HCT116 (cell line): ENCODE results near the gene CAPZB. TPM values are rescaled to one million over a fixed set of nuclear protein-coding genes. Genes with fewer than 3 reads are reported as not detected.

Source experiments
- ATAC-seq: fragments of 200-7000 bp; cut with Tn5 transposase; 2 replicates; pipeline ENCODE4 v1.9.1; 2020; ENCODE audit warnings: mild to moderate bottlenecking, moderate library complexity
- BruUV-seq: library from RNA; stranded (reverse); fragments of 400-500 nt; replicated peaks from 2 replicates; lab custom pipeline; 2021; lab: Mats Ljungman, UMichigan
- CTCF ChIA-PET: fragments of 300-600 bp; sonication (Branson Sonifier 250); formaldehyde crosslinking; loops from one replicate; lab custom pipeline; 2021; ENCODE audit warnings: antibody characterized with exemption; lab: Charles Lee
- POLR2A ChIA-PET: fragments of 300-600, 350-600 bp; sonication (Branson Sonifier 250); formaldehyde crosslinking; loops from one replicate; lab custom pipeline; 2021; ENCODE audit warnings: antibody characterized with exemption; lab: Charles Lee
- RAD21 ChIA-PET, 2 experiments: fragments of 300-600 bp; sonication (Branson Sonifier 250); formaldehyde crosslinking; loops; one replicate each; lab custom pipeline; 2023; ENCODE audit warnings: low total read pairs in 2 of 2; ENCODE audit not compliant: uncharacterized antibody in 2 of 2, unreplicated experiment in 2 of 2, low non-redundant PET in 1 of 2; lab: Charles Lee
- DNase-seq: peaks from one replicate; pipeline ENCODE4 v3.0.0-alpha.2; 2010; ENCODE audit warnings: low read depth, low spot score
- H2AFZ ChIP-seq: fragments of 200-600 bp; shearing (Covaris generic), sonication (generic); 2 replicates; pipeline ENCODE4 v1.6.1; 2017; ENCODE audit warnings: low read depth, mixed run types, mixed read lengths, antibody characterized with exemption, low read length; ENCODE audit not compliant: poor library complexity, severe bottlenecking
- H3K27ac ChIP-seq: 2 replicates; pipeline ENCODE4 v1.5.1; 2012; ENCODE audit warnings: low read depth, low read length
- H3K27me3 ChIP-seq: fragments of 200-600 bp; sonication (generic); 2 replicates; pipeline ENCODE4 v1.6.1; 2016; ENCODE audit warnings: mixed run types, low read length, mixed read lengths; ENCODE audit not compliant: insufficient read depth
- H3K36me3 ChIP-seq, 2 experiments: fragments of 200-500 bp in 1 of 2; fragments of 200-600 bp in 1 of 2; sonication (Bioruptor generic) in 1 of 2; sonication (generic) in 1 of 2; 2 replicates each; pipeline versions ENCODE4 v1.5.1 to v1.6.1; 2014 to 2016; ENCODE audit warnings: low read length in 2 of 2, inconsistent platforms in 1 of 2, mixed read lengths in 1 of 2, mixed run types in 1 of 2; ENCODE audit not compliant: insufficient read depth in 2 of 2, control insufficient read depth in 1 of 2
- H3K4me1 ChIP-seq, 2 experiments: fragments of 200-600 bp in 1 of 2; sonication (generic) in 1 of 2; 2 replicates each; pipeline versions ENCODE4 v1.5.1 to v1.6.1; 2012 to 2017; ENCODE audit warnings: low read length in 2 of 2, inconsistent platforms in 1 of 2, mild to moderate bottlenecking in 1 of 2, mixed read lengths in 1 of 2, mixed run types in 1 of 2, moderate library complexity in 1 of 2; ENCODE audit not compliant: insufficient read depth in 2 of 2, control insufficient read depth in 1 of 2
- H3K4me2 ChIP-seq: fragments of 200-600 bp; sonication (generic); 2 replicates; pipeline ENCODE4 v1.6.1; 2017; ENCODE audit warnings: mixed run types, low read length, mixed read lengths
- H3K4me3 ChIP-seq, 2 experiments: fragments of 200-600 bp in 1 of 2; sonication (generic) in 1 of 2; replicated peaks in 1 of 2; 2 replicates each; pipeline ENCODE4 v1.5.1; 2011 to 2016; ENCODE audit warnings: low read length in 2 of 2, control low read depth in 1 of 2, low read depth in 1 of 2, mild to moderate bottlenecking in 1 of 2, mixed read lengths in 1 of 2, mixed run types in 1 of 2
- H3K79me2 ChIP-seq: fragments of 200-600 bp; sonication (generic); 2 replicates; pipeline ENCODE4 v1.6.1; 2017; ENCODE audit warnings: mild to moderate bottlenecking, mixed run types, low read length, moderate library complexity, mixed read lengths; ENCODE audit not compliant: insufficient read depth
- H3K9ac ChIP-seq: fragments of 200-600 bp; sonication (generic); 2 replicates; pipeline ENCODE4 v1.6.1; 2016; ENCODE audit warnings: low read length, mixed read lengths
- H3K9me2 ChIP-seq: fragments of 200-600 bp; sonication (generic), shearing (Covaris generic); 2 replicates; pipeline ENCODE4 v1.6.1; 2017; ENCODE audit warnings: mixed run types, mild to moderate bottlenecking, moderate library complexity; ENCODE audit not compliant: insufficient read depth
- H3K9me3 ChIP-seq, 2 experiments: fragments of 200-500 bp in 1 of 2; fragments of 200-600 bp in 1 of 2; sonication (Bioruptor generic) in 1 of 2; sonication (generic) in 1 of 2; 2 replicates each; pipeline ENCODE4 v1.6.1; 2014 to 2017; ENCODE audit warnings: low read length in 2 of 2, mixed read lengths in 2 of 2, inconsistent platforms in 1 of 2, low read depth in 1 of 2, mild to moderate bottlenecking in 1 of 2, mixed run types in 1 of 2, moderate library complexity in 1 of 2; ENCODE audit not compliant: control insufficient read depth in 1 of 2, insufficient read depth in 1 of 2
- H4K20me1 ChIP-seq: fragments of 200-600 bp; sonication (generic), shearing (Covaris generic); 2 replicates; pipeline ENCODE4 v1.6.1; 2017; ENCODE audit warnings: mixed run types, mild to moderate bottlenecking, moderate library complexity; ENCODE audit not compliant: insufficient read depth
- CEBPB ChIP-seq: IDR thresholded peaks from 2 replicates; pipeline ENCODE4 v1.6.1; 2012; ENCODE audit warnings: low read depth
- EGR1 ChIP-seq: IDR thresholded peaks from 2 replicates; pipeline ENCODE4 v1.6.1; 2012; ENCODE audit warnings: low read depth
- ELF1 ChIP-seq: IDR thresholded peaks from 2 replicates; pipeline ENCODE4 v1.6.1; 2012; ENCODE audit warnings: low read depth, borderline replicate concordance
- EZH2 ChIP-seq: fragments of 200-600 bp; sonication (generic); IDR thresholded peaks from 2 replicates; pipeline ENCODE4 v1.6.1; 2017; ENCODE audit warnings: antibody characterized with exemption, mixed run types
- FOSL1 ChIP-seq: IDR thresholded peaks from 2 replicates; pipeline ENCODE4 v1.6.1; 2012; ENCODE audit warnings: low read depth
- JUND ChIP-seq: IDR thresholded peaks from 2 replicates; pipeline ENCODE4 v1.6.1; 2012
- POLR2A ChIP-seq: IDR thresholded peaks from 2 replicates; pipeline ENCODE4 v1.7.0; 2011; ENCODE audit warnings: borderline replicate concordance; ENCODE audit not compliant: insufficient read depth, insufficient read length; ENCODE audit errors: extremely low read depth
- RAD21 ChIP-seq: IDR thresholded peaks from 2 replicates; pipeline ENCODE4 v1.6.1; 2012; ENCODE audit warnings: low read depth, mild to moderate bottlenecking
- SIN3A ChIP-seq: IDR thresholded peaks from 2 replicates; pipeline ENCODE4 v1.6.1; 2012; ENCODE audit warnings: low read depth
- SRF ChIP-seq: IDR thresholded peaks from 2 replicates; pipeline ENCODE4 v1.6.1; 2012; ENCODE audit warnings: low read depth
- YY1 ChIP-seq: IDR thresholded peaks from 2 replicates; pipeline ENCODE4 v1.6.1; 2011; ENCODE audit warnings: low read length, low read depth, moderate library complexity, mild to moderate bottlenecking; ENCODE audit not compliant: insufficient replicate concordance; ENCODE audit errors: extremely low read depth
- ZBTB33 ChIP-seq: IDR thresholded peaks from 2 replicates; pipeline ENCODE4 v1.6.1; 2011; ENCODE audit warnings: mild to moderate bottlenecking, low read length, moderate library complexity; ENCODE audit not compliant: insufficient replicate concordance; ENCODE audit errors: extremely low read depth
- ZFX ChIP-seq: fragments of 450-650 bp; IDR thresholded peaks from 2 replicates; pipeline ENCODE4 v1.6.1; 2017
- intact Hi-C: fragments of 100-400 bp; cut with micrococcal nuclease; formaldehyde crosslinking; loops from 2 replicates; pipeline ENCODE4 v1.10.0; 2022
- total RNA-seq: library from RNA; stranded (reverse); gene quantifications from one replicate; pipeline ENCODE4 v1.2.1, GENCODE V29; 2021; ENCODE audit not compliant: unreplicated experiment
- TF ChIP-seq, protein P1 (sequence below): IDR thresholded peaks from 2 replicates; pipeline ENCODE4 v1.6.1; 2012
- TF ChIP-seq, protein P2 (sequence below): IDR thresholded peaks from 2 replicates; pipeline ENCODE4 v1.6.1; 2012; ENCODE audit warnings: low read depth

CAPZB gene
- total RNA-seq, 1 experiment from 2014 or later: 203 TPM

DNA sequence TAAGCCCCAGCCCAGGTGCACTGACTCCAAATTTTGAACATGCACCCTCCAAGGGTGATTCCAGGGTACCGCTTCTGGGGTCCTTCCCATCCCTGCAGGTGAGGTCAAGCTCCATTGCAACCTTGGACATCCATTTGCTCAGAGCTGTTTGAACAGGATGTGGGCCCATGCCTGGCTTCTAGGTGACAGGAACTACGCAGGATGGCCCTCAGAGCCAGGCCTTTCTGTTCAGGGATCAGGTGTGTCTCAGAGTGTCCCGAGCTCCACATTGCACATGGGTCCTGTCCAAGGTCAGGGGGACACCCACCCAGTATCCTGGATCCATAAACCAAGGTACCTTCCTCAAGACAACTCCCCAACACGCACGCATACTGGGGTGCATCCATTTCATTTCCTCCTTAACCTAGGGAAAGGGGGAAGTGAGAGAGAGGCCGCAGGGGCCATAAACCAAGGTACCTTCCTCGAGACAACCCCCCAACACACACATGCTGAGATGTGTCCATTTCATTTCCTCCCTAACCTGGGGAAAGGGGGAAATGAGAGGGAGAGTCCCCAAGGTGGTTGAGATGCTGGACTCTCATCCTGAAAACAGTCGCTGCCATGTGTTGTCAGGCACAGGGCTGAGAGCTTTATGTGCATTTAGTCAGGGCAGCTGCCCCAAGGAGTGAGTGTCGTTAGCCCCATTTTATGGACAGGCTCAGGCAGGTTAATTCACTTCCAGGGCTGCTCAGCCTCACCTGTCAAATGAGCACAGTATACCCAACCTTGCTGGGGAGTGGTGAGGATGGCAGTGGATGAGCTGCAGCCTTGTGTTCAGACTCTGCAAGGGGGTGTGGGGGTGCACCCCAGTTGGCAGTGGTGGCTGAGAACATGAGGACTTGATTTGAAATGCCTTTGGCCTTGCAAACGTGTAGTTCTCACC lies 171.1 kb downstream of the CAPZB start:
- ATAC-seq (no peak), DNase-seq (no peak)
- no peaks in the 10 kb centered on the region for H3K9me3 ChIP-seq
- no peaks in the 10 kb centered on the region for H3K27me3 ChIP-seq
- no TSS peak for BruUV-seq
- no peaks in the 10 kb centered on the region for H3K9me2 ChIP-seq
- H4K20me1 ChIP-seq: no peaks in the 10 kb centered on the region
- H3K4me3 ChIP-seq: no peak overlapping the region
- no peak for TF ChIP-seq ZBTB33
- ChIA-PET CTCF (no interaction called here), POLR2A (no interaction called here), RAD21 (no interaction called here)
- H3K79me2 ChIP-seq: peaks cover 27% of the 10 kb centered on the region
- no peak overlapping the region for H2AFZ ChIP-seq
- H3K4me2 ChIP-seq: peak overlapping the region; percentile 100
- no peaks in the 10 kb centered on the region for H3K36me3 ChIP-seq
- peaks cover 18 to 47% of the 10 kb centered on the region in 2 experiments; a peak in 3 of 4 replicates for H3K4me1 ChIP-seq
- intact Hi-C loops: no loop called here
- no peak overlapping the region for H3K9ac ChIP-seq
- no peak overlapping the region for H3K27ac ChIP-seq

- CTCF ChIA-PET: no interaction called here
- POLR2A ChIA-PET: no interaction called here
- H3K4me1 ChIP-seq: peaks cover 18 to 47% of the 10 kb centered on the region in 2 experiments; a peak in 3 of 4 replicates
- H3K36me3 ChIP-seq: peaks cover 0 to under 1% of the 10 kb centered on the region in 2 experiments; a peak in 2 of 4 replicates
- no peak overlapping the region; a peak in 2 of 4 replicates for H3K4me3 ChIP-seq
- no peak overlapping the region for H3K27ac ChIP-seq
- no peaks in the 10 kb centered on the region for H3K9me2 ChIP-seq
- no peaks in the 10 kb centered on the region for H4K20me1 ChIP-seq
- H3K27me3 ChIP-seq: no peaks in the 10 kb centered on the region
- intact Hi-C loops: no loop called here
- ATAC-seq: no peak
- H3K79me2 ChIP-seq: peaks cover 33% of the 10 kb centered on the region
- DNase-seq: no peak
- RAD21 ChIA-PET: no interaction called here
- no peaks in the 10 kb centered on the region for H3K9me3 ChIP-seq
- peak overlapping the region; percentile 97; the same call in 1 of the 2 replicates for H3K9ac ChIP-seq
- BruUV-seq: no TSS peak
- H2AFZ ChIP-seq: no peak overlapping the region
- H3K4me2 ChIP-seq: peak overlapping the region; percentile 100
- no peak for TF ChIP-seq CEBPB
- TF ChIP-seq, protein P1, sequence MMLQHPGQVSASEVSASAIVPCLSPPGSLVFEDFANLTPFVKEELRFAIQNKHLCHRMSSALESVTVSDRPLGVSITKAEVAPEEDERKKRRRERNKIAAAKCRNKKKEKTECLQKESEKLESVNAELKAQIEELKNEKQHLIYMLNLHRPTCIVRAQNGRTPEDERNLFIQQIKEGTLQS: no peak
- TF ChIP-seq RAD21: no peak
- TF ChIP-seq FOSL1: no peak
- TF ChIP-seq, protein P2, sequence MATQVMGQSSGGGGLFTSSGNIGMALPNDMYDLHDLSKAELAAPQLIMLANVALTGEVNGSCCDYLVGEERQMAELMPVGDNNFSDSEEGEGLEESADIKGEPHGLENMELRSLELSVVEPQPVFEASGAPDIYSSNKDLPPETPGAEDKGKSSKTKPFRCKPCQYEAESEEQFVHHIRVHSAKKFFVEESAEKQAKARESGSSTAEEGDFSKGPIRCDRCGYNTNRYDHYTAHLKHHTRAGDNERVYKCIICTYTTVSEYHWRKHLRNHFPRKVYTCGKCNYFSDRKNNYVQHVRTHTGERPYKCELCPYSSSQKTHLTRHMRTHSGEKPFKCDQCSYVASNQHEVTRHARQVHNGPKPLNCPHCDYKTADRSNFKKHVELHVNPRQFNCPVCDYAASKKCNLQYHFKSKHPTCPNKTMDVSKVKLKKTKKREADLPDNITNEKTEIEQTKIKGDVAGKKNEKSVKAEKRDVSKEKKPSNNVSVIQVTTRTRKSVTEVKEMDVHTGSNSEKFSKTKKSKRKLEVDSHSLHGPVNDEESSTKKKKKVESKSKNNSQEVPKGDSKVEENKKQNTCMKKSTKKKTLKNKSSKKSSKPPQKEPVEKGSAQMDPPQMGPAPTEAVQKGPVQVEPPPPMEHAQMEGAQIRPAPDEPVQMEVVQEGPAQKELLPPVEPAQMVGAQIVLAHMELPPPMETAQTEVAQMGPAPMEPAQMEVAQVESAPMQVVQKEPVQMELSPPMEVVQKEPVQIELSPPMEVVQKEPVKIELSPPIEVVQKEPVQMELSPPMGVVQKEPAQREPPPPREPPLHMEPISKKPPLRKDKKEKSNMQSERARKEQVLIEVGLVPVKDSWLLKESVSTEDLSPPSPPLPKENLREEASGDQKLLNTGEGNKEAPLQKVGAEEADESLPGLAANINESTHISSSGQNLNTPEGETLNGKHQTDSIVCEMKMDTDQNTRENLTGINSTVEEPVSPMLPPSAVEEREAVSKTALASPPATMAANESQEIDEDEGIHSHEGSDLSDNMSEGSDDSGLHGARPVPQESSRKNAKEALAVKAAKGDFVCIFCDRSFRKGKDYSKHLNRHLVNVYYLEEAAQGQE: no peak
- no peak for TF ChIP-seq YY1
- no peak for TF ChIP-seq ZFX
- TF ChIP-seq SRF: no peak
- TF ChIP-seq EZH2: no peak
- no peak for TF ChIP-seq POLR2A
- TF ChIP-seq SIN3A: no peak
- no peak for TF ChIP-seq EGR1
- TF ChIP-seq JUND: no peak
- TF ChIP-seq ELF1: no peak
Observed at GRCh38 chr1:19313636-19313959, 171.7 kb downstream of the CAPZB start.
